Upper lobe of left lung (tissue), 4 donors: ENCODE data around the gene MTHFD2L.

Experiments
- EP300 ChIP-seq, 4 donors: sonication (generic); formaldehyde crosslinking; IDR thresholded peaks; one replicate each; pipeline ENCODE4 v1.5.1; 2017; ENCODE audit warnings: antibody characterized with exemption in 4 of 4, control low read depth in 2 of 4
- POLR2A ChIP-seq, 4 donors: fragments of 450-650 bp; IDR thresholded peaks; one replicate each; pipeline ENCODE4 v1.5.1; 2016 to 2017; ENCODE audit warnings: antibody characterized with exemption in 4 of 4, mild to moderate bottlenecking in 2 of 4
- POLR2AphosphoS5 ChIP-seq, 2 donors: sonication (generic); formaldehyde crosslinking; IDR thresholded peaks; one replicate each; pipeline ENCODE4 v1.5.1; 2017; ENCODE audit warnings: antibody characterized with exemption in 2 of 2
- TF ChIP-seq, protein P1 (sequence below), 6 experiments: fragments of 450-650 bp in 4 of 6; fragments of 200-600 bp in 2 of 6; sonication (generic) in 2 of 6; IDR thresholded peaks; one replicate each; pipeline ENCODE4 v1.5.1; 2016 to 2019; ENCODE audit warnings: antibody characterized with exemption in 6 of 6

DNA sequence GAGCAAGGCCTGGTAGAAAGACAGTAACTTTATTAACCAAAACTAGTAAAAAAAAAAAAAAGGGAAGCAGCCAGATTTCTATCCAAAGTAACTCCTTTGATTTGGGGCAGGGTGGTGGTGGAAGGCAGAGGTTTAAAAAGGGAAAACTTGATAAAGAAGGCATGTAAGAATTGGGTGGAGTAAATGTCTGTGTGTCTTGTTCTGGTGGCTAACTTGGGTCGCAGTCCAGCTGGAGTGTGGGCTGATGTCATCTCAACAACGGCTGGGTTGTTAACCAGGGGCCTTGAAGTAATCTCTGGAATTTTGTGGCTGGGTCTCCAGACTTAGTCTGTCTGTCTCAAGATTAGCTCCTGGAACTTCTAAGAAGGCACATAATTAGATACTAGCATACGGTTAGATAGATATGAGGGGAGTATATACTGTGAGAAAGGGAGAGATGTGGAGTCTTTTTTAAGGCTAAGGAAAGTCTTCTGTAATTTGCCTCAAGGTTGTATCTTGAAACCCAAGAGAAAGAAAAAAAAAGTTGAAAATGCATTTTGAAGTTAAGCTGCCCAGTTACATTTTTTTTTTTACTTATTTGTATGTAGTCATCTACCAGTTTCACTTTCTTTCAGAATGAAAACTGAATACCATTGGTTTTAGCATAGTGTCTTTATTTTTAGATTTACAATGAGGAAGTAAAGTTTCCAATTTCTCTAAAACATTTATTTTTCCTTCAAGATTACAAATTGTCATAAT, 48.3 kb downstream of the MTHFD2L start:
- TF ChIP-seq, protein P1, sequence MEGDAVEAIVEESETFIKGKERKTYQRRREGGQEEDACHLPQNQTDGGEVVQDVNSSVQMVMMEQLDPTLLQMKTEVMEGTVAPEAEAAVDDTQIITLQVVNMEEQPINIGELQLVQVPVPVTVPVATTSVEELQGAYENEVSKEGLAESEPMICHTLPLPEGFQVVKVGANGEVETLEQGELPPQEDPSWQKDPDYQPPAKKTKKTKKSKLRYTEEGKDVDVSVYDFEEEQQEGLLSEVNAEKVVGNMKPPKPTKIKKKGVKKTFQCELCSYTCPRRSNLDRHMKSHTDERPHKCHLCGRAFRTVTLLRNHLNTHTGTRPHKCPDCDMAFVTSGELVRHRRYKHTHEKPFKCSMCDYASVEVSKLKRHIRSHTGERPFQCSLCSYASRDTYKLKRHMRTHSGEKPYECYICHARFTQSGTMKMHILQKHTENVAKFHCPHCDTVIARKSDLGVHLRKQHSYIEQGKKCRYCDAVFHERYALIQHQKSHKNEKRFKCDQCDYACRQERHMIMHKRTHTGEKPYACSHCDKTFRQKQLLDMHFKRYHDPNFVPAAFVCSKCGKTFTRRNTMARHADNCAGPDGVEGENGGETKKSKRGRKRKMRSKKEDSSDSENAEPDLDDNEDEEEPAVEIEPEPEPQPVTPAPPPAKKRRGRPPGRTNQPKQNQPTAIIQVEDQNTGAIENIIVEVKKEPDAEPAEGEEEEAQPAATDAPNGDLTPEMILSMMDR (IDR thresholded peaks at IDR 0.05): no peak
- TF ChIP-seq EP300 (IDR thresholded peaks at IDR 0.05) (no peak), POLR2A (IDR thresholded peaks at IDR 0.05) (no peak), POLR2AphosphoS5 (IDR thresholded peaks at IDR 0.05) (no peak)
